Measurements from ENCODE around the gene DRD2.

GRCh38 chr11:113412675-113413074 is 62.5 kb downstream of the DRD2 start:
- TF ChIP-seq, protein P1, sequence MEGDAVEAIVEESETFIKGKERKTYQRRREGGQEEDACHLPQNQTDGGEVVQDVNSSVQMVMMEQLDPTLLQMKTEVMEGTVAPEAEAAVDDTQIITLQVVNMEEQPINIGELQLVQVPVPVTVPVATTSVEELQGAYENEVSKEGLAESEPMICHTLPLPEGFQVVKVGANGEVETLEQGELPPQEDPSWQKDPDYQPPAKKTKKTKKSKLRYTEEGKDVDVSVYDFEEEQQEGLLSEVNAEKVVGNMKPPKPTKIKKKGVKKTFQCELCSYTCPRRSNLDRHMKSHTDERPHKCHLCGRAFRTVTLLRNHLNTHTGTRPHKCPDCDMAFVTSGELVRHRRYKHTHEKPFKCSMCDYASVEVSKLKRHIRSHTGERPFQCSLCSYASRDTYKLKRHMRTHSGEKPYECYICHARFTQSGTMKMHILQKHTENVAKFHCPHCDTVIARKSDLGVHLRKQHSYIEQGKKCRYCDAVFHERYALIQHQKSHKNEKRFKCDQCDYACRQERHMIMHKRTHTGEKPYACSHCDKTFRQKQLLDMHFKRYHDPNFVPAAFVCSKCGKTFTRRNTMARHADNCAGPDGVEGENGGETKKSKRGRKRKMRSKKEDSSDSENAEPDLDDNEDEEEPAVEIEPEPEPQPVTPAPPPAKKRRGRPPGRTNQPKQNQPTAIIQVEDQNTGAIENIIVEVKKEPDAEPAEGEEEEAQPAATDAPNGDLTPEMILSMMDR (IDR thresholded peaks at IDR 0.05 in 8 of 11, conservative IDR thresholded peaks at IDR 0.05 in 3 of 11), result no peak
- no peak for TF ChIP-seq POLR2A (IDR thresholded peaks at IDR 0.05)

Measured in spleen (tissue), 7 donors.